Umbilical cord (tissue), 2 donors: ENCODE data around the gene ETDC. TPM values are rescaled to one million over a fixed set of nuclear protein-coding genes. Genes with fewer than 3 reads are reported as not detected.

Experiments used
- DNase-seq: peaks from one replicate; pipeline ENCODE4 v3.0.0-alpha.2; 2015; ENCODE audit warnings: low spot score
- total RNA-seq: library from RNA; depleted of rRNA; stranded (reverse); fragments of >200 nt; gene quantifications from one replicate; pipeline ENCODE4 v1.2.3, GENCODE V29; 2014; ENCODE audit warnings: low replicate concordance; ENCODE audit not compliant: insufficient read depth

ETDC gene
- total RNA-seq, 1 donor from 2014 or later = not detected

DNA sequence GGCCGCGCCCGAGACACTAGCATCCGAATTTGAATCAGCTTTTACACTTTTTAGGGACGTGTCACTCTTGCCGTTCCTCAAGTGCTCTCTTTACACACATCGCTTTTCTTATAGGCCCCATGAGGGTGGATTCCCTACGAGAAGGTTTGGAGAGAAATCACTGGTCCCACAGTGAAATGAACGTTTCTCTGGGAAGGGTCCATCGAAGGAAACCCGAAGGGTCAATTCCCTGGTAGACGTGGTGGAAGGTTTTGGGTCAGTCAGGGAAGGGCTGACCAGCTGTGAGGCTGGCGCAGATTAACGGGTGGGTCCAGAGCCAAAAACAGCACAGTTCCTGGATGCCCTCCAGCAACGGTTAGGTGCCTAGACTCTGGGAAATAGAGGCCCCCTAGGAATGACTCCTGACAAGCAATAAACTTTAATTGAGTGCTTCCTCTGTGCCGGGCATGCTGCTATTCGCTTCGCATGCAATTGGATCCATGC lies 35.9 kb downstream of the ETDC start:
- DNase-seq = peak; percentile 35

DNA sequence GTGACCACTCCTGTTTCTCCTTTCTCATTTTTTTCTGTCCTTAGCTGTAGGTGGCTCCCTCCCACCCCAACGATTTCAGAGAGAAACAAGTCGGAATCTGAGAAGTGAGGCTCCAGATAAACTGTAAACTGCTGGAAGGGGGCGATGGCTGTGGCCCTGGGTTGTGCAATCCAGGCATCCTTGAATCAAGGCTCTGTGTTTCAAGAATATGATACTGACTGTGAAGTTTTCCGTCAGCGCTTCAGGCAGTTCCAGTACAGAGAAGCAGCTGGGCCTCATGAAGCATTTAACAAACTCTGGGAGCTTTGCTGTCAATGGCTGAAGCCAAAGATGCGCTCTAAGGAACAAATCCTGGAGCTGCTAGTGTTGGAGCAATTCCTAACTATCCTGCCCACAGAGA lies 37.7 kb downstream of the ETDC start:
- DNase-seq = no peak

GRCh38 chrX:135347381-135348016 lies 38.2 kb downstream of the ETDC start:
- peak; percentile 1 for DNase-seq

GRCh38 chrX:135354288-135354687 lies 45.0 kb downstream of the ETDC start:
- no peak for DNase-seq

Other genes starting within 250 kb of the ETDC start
- gene SMIM10L2B, start 210.8 kb upstream of the ETDC start, total RNA-seq = 7.2 TPM
- not detected for gene ETDB, start 189.0 kb upstream of the ETDC start, total RNA-seq
- gene CT55, start 138.1 kb upstream of the ETDC start, total RNA-seq = 6.5 TPM
- not detected for gene ETDA, start 57.4 kb upstream of the ETDC start, total RNA-seq
- 15.9 TPM for gene ZNF75D, start 34.6 kb downstream of the ETDC start, total RNA-seq
- gene ZNF449, start 35.3 kb downstream of the ETDC start, total RNA-seq = 11.3 TPM
- 6.5 TPM for gene SMIM10L2A, start 112.5 kb downstream of the ETDC start, total RNA-seq
- 15.4 TPM for gene INTS6L, start 211.2 kb downstream of the ETDC start, total RNA-seq